CD14-positive monocyte (primary cell): ENCODE data around the gene ARHGAP40. TPM values are rescaled to one million over a fixed set of nuclear protein-coding genes. Genes with fewer than 3 reads are reported as not detected.

Experiments used
- DNase-seq, 3 donors: peaks; one replicate each; pipeline ENCODE4 v3.0.0-alpha.2; 2011 to 2022
- H2AFZ ChIP-seq: 2 replicates; pipeline ENCODE4 v1.6.0; 2012; ENCODE audit warnings: mild to moderate bottlenecking, low read depth, low read length, inconsistent platforms; ENCODE audit not compliant: insufficient read depth, poor library complexity, severe bottlenecking
- H3K27ac ChIP-seq, 2 donors: 1 replicate in 1 of 2; 2 replicates in 1 of 2; pipeline ENCODE4 v1.5.1; 2012 to 2013; ENCODE audit warnings: low read length in 2 of 2, control low read depth in 1 of 2, inconsistent platforms in 1 of 2, low read depth in 1 of 2, mild to moderate bottlenecking in 1 of 2
- H3K27me3 ChIP-seq, 2 donors: one replicate each; pipeline versions ENCODE4 v1.6.0 to v1.6.1; 2011 to 2013; ENCODE audit warnings: low read length in 2 of 2; ENCODE audit not compliant: control insufficient read depth in 2 of 2, insufficient read depth in 2 of 2
- H3K36me3 ChIP-seq, 2 donors: replicated peaks in 1 of 2; 1 replicate in 1 of 2; 2 replicates in 1 of 2; pipeline versions ENCODE4 v1.5.1 to v1.6.1; 2012 to 2013; ENCODE audit warnings: low read length in 2 of 2, control low read depth in 1 of 2, inconsistent platforms in 1 of 2, mild to moderate bottlenecking in 1 of 2; ENCODE audit not compliant: insufficient read depth in 2 of 2, control insufficient read depth in 1 of 2
- H3K4me1 ChIP-seq, 2 donors: 1 replicate in 1 of 2; 2 replicates in 1 of 2; pipeline versions ENCODE4 v1.5.1 to v1.6.1; 2012 to 2013; ENCODE audit warnings: low read length in 2 of 2, control low read depth in 1 of 2, inconsistent platforms in 1 of 2, mild to moderate bottlenecking in 1 of 2, moderate library complexity in 1 of 2; ENCODE audit not compliant: insufficient read depth in 2 of 2, control insufficient read depth in 1 of 2
- H3K4me2 ChIP-seq: replicated peaks from 2 replicates; pipeline ENCODE3; 2012; ENCODE audit warnings: low read length, moderate library complexity, mild to moderate bottlenecking; ENCODE audit not compliant: poor library complexity, severe bottlenecking; ENCODE audit errors: extremely low read depth
- H3K4me3 ChIP-seq, 3 experiments: fragments of 200-600 bp in 1 of 3; sonication (generic) in 1 of 3; replicated peaks in 1 of 3; 1 replicate in 2 of 3; 2 replicates in 1 of 3; pipeline ENCODE4 v1.5.1; 2011 to 2013; ENCODE audit warnings: low read length in 3 of 3, mild to moderate bottlenecking in 3 of 3, control low read depth in 2 of 3, low read depth in 2 of 3, inconsistent platforms in 1 of 3, moderate library complexity in 1 of 3
- H3K79me2 ChIP-seq: 2 replicates; pipeline ENCODE4 v1.6.0; 2012; ENCODE audit warnings: mild to moderate bottlenecking, control low read depth, inconsistent platforms, low read length, moderate library complexity; ENCODE audit not compliant: insufficient read depth
- H3K9ac ChIP-seq: 2 replicates; pipeline ENCODE4 v1.6.0; 2017; ENCODE audit warnings: low read length, mild to moderate bottlenecking; ENCODE audit not compliant: insufficient read depth, poor library complexity, severe bottlenecking
- H3K9me3 ChIP-seq, 2 donors: replicated peaks in 1 of 2; 1 replicate in 1 of 2; 2 replicates in 1 of 2; pipeline versions ENCODE4 v1.5.1 to v1.6.1; 2012 to 2013; ENCODE audit warnings: low read length in 2 of 2, control low read depth in 1 of 2; ENCODE audit not compliant: control insufficient read depth in 1 of 2, insufficient read depth in 1 of 2
- H4K20me1 ChIP-seq: 2 replicates; pipeline ENCODE4 v1.6.0; 2012; ENCODE audit warnings: mild to moderate bottlenecking, low read length, control low read depth, moderate library complexity; ENCODE audit not compliant: insufficient read depth
- H3K27ac Mint-ChIP-seq, 7 donors: one replicate each; pipeline ENCODE4 v1.8.0; 2020; ENCODE audit warnings: mild to moderate bottlenecking in 7 of 7, mixed read lengths in 7 of 7, moderate library complexity in 6 of 7, inconsistent platforms in 2 of 7
- H3K27me3 Mint-ChIP-seq, 3 donors: one replicate each; pipeline ENCODE4 v1.8.0; 2021 to 2022; ENCODE audit warnings: low read depth in 3 of 3, mild to moderate bottlenecking in 3 of 3, mixed read lengths in 3 of 3, moderate library complexity in 3 of 3, inconsistent platforms in 1 of 3
- H3K36me3 Mint-ChIP-seq, 2 donors: one replicate each; pipeline ENCODE4 v1.8.0; 2020; ENCODE audit warnings: mixed read lengths in 2 of 2, inconsistent platforms in 1 of 2, mild to moderate bottlenecking in 1 of 2
- H3K4me1 Mint-ChIP-seq: one replicate; pipeline ENCODE4 v1.8.0; 2020; ENCODE audit warnings: mild to moderate bottlenecking, mixed read lengths
- H3K4me3 Mint-ChIP-seq, 2 donors: one replicate each; pipeline ENCODE4 v1.8.0; 2020; ENCODE audit warnings: mild to moderate bottlenecking in 2 of 2, mixed read lengths in 2 of 2, moderate library complexity in 1 of 2
- H3K9me3 Mint-ChIP-seq, 7 donors: one replicate each; pipeline ENCODE4 v1.8.0; 2020 to 2022; ENCODE audit warnings: mixed read lengths in 7 of 7, mild to moderate bottlenecking in 6 of 7, moderate library complexity in 6 of 7, inconsistent platforms in 2 of 7
- WGBS: methylation state at CpG from one replicate; pipeline ENCODE4 v1.1.5; 2013; ENCODE audit warnings: missing lambda C conversion rate; ENCODE audit not compliant: insufficient coverage; 5-methylcytosine and 5-hydroxymethylcytosine counted together
- intact Hi-C, 2 donors: fragments of 100-400 bp; cut with micrococcal nuclease; formaldehyde crosslinking; loops; one replicate each; pipeline versions ENCODE4 v1.15.0 to v1.15.1; 2023
- polyA plus RNA-seq, 3 donors: library from polyadenylated mRNA; depleted of rRNA in 1 of 3; unstranded in 2 of 3; stranded (reverse) in 1 of 3; fragments of 300-500 nt in 2 of 3; fragments of >200 nt in 1 of 3; fragmentation: Illumina TruSeq in 2 of 3; gene quantifications; 1 replicate in 2 of 3; 2 replicates in 1 of 3; pipeline ENCODE4 v1.2.3, GENCODE V29; 2012 to 2021
- TF ChIP-seq, protein P1 (sequence below): fragments of 200-600 bp; IDR thresholded peaks from one replicate; pipeline ENCODE4 v1.8.0; 2022; ENCODE audit warnings: antibody characterized with exemption, mild to moderate bottlenecking

Gene ARHGAP40
- polyA plus RNA-seq, 3 donors = not detected

DNA sequence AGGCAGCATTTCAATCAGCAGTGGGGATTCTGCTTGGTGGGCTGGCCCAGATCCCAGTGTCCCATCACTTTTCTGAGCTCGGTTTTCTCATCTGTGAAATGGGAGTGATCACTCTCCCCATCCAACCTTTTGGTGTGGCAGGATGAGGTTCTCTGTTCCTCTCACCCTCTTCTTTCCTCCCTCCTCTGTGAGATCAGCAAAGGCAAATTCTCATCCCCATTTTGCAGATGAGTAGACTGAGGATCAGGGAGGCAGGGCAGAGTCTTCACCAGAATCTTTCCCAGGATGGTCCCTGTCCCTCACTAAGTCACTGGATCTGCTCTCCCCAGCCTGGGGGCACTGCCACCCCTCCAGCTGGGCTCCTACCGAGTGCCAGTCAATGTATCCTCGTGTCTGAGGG, 62.1 kb downstream of the ARHGAP40 start:
- no peak overlapping the region for H3K4me2 ChIP-seq
- H2AFZ ChIP-seq = no peak overlapping the region
- no peaks in the 10 kb centered on the region for H4K20me1 ChIP-seq
- no peak overlapping the region for H3K4me3 ChIP-seq
- TF ChIP-seq, protein P1, sequence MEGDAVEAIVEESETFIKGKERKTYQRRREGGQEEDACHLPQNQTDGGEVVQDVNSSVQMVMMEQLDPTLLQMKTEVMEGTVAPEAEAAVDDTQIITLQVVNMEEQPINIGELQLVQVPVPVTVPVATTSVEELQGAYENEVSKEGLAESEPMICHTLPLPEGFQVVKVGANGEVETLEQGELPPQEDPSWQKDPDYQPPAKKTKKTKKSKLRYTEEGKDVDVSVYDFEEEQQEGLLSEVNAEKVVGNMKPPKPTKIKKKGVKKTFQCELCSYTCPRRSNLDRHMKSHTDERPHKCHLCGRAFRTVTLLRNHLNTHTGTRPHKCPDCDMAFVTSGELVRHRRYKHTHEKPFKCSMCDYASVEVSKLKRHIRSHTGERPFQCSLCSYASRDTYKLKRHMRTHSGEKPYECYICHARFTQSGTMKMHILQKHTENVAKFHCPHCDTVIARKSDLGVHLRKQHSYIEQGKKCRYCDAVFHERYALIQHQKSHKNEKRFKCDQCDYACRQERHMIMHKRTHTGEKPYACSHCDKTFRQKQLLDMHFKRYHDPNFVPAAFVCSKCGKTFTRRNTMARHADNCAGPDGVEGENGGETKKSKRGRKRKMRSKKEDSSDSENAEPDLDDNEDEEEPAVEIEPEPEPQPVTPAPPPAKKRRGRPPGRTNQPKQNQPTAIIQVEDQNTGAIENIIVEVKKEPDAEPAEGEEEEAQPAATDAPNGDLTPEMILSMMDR = no peak
- Mint-ChIP-seq H3K4me1 (no peaks in the 10 kb centered on the region), H3K4me3 (no peak overlapping the region), H3K27me3 (peaks cover 10 to 21% (median 21%) of the 10 kb centered on the region in 3 donors), H3K9me3 (peaks cover 0 to 4% (median 0%) of the 10 kb centered on the region in 7 donors), H3K36me3 (no peaks in the 10 kb centered on the region), H3K27ac (no peak overlapping the region)
- intact Hi-C loops = no loop called here
- H3K79me2 ChIP-seq = no peaks in the 10 kb centered on the region
- H3K27me3 ChIP-seq = no peaks in the 10 kb centered on the region
- H3K27ac ChIP-seq = no peak overlapping the region
- DNase-seq = no peak
- H3K4me1 ChIP-seq = no peaks in the 10 kb centered on the region
- no peak overlapping the region for H3K9ac ChIP-seq
- H3K9me3 ChIP-seq = no peaks in the 10 kb centered on the region
- no peaks in the 10 kb centered on the region for H3K36me3 ChIP-seq
- 92% methylated on average over 2 of the region's 3 CpGs for WGBS

- Histone ChIP-seq H3K4me1 (no peaks in the 10 kb centered on the region), H3K9ac (no peak overlapping the region), H3K79me2 (no peaks in the 10 kb centered on the region), H3K4me3 (no peak overlapping the region), H3K36me3 (no peaks in the 10 kb centered on the region), H4K20me1 (no peaks in the 10 kb centered on the region), H3K27me3 (no peaks in the 10 kb centered on the region), H3K27ac (no peak overlapping the region), H3K4me2 (no peak overlapping the region), H3K9me3 (no peaks in the 10 kb centered on the region), H2AFZ (no peak overlapping the region)
- WGBS = 100% methylated on average over 1 of the region's 2 CpGs
- no peaks in the 10 kb centered on the region for H3K4me1 Mint-ChIP-seq
- no peaks in the 10 kb centered on the region for H3K36me3 Mint-ChIP-seq
- H3K9me3 Mint-ChIP-seq = peaks cover 0 to 4% (median 0%) of the 10 kb centered on the region in 7 donors
- intact Hi-C loops = no loop called here
- H3K27me3 Mint-ChIP-seq = peaks cover 9 to 20% (median 20%) of the 10 kb centered on the region in 3 donors
- TF ChIP-seq, protein P1 = no peak
- H3K27ac Mint-ChIP-seq = no peak overlapping the region
- DNase-seq = no peak
- H3K4me3 Mint-ChIP-seq = no peak overlapping the region
These were observed 62.7 kb downstream of the ARHGAP40 start for GRCh38 chr20:38664284-38664683.
